ENCODE measurements around the gene C12orf57.
A peak's percentile ranks its signal among the peaks of the same experiment; 100 is the strongest.

Gene C12orf57

DNA sequence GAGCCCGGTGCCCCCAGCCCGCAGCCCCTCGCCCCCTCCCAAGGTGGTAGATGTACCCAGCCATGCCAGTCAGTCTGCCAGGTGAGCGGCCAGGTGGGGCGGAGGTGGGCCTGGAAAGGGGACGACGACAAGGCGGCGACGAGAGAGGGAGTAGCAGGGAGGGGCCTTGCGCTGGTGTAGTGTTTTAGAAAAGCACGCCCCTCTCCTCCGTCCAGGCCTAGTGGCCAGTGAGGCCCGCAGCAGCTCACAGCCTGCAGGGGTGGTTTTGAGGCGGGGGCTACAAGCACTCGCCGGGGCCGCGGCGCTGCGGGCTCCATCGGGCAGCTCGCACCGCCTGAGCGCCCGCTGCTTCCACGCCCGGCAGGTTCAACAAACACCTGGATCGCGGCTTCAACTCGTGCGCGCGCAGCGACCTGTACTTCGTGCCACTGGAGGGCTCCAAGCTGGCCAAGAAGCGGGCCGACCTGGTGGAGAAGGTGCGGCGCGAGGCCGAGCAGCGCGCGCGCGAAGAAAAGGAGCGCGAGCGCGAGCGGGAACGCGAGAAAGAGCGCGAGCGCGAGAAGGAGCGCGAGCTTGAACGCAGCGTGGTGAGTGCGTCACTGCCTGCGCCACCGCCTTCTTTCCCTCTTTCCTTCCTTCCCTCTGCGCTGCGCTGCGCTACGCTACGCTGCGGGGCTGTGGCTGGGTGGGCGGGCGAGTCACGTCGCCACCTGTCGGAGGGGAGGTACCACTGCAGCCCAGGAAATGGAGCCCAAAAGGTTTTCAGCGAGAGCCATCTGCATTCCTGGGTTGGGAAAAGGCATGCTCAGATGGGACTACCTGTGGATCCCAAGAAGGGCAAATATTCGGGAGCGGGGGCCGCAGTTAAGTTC, 6.1 kb upstream of the C12orf57 start:
- peak; percentile 94 for DNase-seq (ENCODE audit: low spot score)

- no peak for DNase-seq (ENCODE audit: low spot score)
Observed at GRCh38 chr12:6938353-6939190, 5.2 kb upstream of the C12orf57 start.

DNA sequence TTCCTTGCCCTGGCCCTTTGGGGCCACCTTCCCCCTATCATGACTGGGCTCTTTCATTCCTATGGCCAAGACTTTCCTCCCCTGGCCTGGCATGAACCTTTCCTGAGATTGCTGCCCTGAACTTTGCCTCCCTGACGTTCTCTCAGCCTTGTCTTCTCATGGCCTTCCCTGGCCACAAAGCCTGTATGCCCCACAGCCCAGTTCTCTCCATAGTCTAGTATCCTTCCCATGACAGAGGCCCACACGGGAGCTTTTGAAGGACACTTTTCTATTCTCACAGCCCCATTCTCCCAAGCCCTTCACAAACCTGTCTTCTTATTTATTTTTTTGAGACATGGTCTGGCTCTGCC, 4.7 kb upstream of the C12orf57 start:
- DNase-seq (ENCODE audit: low spot score), result no peak

DNA sequence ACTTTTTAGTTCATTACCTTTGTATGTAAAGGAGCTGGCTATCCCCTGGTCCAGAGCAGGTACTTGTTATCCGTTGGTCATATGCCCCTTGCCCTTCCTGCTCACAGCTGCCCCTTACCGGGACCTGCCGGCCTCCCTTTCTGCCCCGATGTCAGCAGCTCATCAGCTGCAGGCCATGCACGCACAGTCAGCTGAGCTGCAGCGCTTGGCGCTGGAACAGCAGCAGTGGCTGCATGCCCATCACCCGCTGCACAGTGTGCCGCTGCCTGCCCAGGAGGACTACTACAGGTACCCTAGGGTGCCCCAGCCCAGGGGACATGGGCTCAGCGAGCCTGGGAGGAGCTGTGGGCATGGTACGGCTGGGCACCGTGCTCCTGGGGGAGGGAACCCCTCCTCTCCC, 2.6 kb upstream of the C12orf57 start:
- DNase-seq (ENCODE audit: low spot score), result no peak

DNA sequence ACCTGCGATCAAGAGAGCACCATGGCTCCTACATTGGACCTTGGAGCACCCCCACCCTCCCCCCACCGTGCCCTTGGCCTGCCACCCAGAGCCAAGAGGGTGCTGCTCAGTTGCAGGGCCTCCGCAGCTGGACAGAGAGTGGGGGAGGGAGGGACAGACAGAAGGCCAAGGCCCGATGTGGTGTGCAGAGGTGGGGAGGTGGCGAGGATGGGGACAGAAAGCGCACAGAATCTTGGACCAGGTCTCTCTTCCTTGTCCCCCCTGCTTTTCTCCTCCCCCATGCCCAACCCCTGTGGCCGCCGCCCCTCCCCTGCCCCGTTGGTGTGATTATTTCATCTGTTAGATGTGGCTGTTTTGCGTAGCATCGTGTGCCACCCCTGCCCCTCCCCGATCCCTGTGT, 2.0 kb upstream of the C12orf57 start:
- DNase-seq (ENCODE audit: low spot score), result no peak

GRCh38 chr12:6942331-6942665, 1.5 kb upstream of the C12orf57 start:
- no peak for DNase-seq (ENCODE audit: low spot score)

- peak; percentile 85 for DNase-seq (ENCODE audit: low spot score)
Observed at GRCh38 chr12:6943389-6943721, 467 bp upstream of the C12orf57 start.

DNA sequence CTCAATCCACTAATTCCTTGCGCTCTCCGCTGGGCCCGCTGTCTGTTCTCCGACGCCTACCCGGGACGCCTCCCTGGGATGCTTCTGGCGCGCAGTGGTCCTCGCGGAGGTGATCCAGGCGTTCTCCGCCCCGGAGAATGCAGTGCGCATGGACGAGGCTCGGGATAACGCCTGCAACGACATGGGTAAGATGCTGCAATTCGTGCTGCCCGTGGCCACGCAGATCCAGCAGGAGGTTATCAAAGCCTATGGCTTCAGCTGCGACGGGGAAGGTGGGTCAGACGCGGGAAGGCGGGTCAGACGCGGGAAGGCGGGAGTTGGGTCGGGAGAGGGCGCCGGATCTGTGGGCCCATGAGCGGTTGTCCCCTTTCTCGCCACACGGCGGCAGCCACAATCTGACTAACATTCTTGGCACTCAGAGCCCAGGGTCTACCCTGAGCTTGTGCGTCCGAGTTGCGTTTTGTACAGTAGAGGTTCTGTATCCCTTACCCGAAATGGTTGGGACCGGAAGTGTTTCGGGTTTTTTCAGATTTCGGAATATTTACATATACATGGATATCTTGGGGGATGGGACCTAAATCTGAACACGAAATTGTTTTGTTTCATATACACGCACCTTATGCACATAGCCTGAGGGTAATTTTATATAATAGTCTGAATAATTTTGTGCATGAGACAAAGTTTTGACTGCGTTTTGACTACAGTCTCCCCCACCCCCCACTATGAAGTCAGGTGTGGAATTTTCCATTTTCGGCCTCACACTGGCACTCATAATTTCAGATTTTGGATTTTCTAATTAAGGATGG, 762 bp downstream of the C12orf57 start:
- DNase-seq (ENCODE audit: low spot score), result peak; percentile 95

DNA sequence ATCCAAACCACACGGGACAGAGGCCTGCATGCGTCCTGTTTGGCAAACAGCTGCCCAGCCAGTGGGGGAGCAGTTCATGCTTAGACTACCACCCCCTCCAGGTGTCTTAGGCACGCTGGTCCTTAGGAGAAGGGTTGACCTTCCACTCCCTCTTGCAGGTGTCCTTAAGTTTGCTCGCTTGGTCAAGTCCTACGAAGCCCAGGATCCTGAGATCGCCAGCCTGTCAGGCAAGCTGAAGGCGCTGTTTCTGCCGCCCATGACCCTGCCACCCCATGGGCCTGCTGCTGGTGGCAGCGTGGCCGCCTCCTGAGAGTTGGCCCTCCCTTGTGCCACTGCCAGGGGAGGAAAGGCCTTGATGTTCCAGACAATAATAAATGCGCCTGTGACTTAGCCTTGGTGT, 1.8 kb downstream of the C12orf57 start:
- no peak for DNase-seq (ENCODE audit: low spot score)

DNA sequence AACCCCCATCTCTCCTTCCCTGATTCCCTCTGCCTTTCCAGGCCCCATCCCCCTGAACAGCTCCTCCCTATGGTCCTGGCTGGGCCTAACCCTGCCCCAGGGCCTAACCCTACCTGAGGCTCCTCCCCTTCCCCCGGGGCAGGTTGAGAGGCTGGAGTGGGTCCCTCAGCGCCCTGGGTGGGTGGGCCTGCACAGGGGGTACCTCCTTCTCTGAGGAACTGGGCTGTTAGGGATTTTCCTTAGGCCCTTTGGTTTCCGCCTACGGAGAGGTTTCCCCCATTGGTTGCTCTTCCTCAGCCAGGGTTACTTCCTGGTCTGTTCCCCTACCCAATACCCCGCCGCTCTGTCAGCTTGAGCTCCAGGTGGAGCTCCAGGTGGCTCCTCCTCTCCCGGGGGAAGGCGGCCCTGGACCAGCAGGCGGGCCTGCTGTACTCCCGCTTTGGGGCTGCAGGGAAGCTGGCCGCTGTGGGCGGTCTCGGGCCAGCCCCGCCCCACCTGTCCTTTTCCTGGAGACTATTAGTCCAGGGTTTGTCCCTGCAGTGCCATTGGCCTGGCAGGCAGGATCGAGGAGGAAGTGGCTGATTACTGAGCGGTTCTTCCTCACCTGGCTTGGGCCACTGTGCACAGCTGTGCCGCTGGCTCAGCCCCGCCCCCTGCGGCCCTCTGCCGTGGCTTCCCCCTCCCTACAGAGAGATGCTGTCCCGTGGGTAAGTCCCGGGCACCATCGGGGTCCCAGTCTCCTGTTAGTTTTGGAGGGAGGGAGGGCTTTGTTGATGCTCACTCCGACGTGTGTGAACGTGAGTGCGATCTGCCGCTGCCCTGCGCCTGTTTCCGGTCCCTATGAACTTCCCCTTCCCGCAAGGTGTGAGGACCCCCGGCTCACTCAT, 2.5 kb downstream of the C12orf57 start:
- no peak for DNase-seq (ENCODE audit: low spot score)

- no peak for DNase-seq (ENCODE audit: low spot score)
Observed at GRCh38 chr12:6946920-6947374, 3.1 kb downstream of the C12orf57 start.

DNA sequence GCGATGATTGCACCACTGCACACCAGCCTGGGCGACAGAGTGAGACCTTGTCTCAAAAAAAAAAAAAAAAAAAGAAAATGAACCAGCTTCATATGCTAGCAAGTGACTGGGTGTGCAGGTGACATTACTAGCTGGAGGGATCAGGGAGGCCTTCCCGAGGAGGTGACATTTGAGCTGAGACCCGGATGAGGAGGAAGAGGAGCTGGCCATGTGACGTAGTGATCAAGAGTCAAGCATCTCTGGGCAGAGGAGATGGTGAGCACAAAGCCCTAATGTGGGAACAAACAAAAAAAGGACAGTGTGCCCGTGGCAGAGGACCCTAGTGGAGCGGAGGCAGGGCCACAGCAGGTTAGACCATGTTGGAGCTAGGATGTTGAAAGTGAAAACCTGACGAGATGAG, 3.8 kb downstream of the C12orf57 start:
- DNase-seq (ENCODE audit: low spot score), result no peak

GRCh38 chr12:6948873-6949594, 5.2 kb downstream of the C12orf57 start:
- no peak for DNase-seq (ENCODE audit: low spot score)

- DNase-seq (ENCODE audit: low spot score), result no peak
Observed at GRCh38 chr12:6950401-6950801, 6.6 kb downstream of the C12orf57 start.

GRCh38 chr12:6950811-6951540, 7.2 kb downstream of the C12orf57 start, which contains the start of gene PTPN6:
Gene PTPN6, plus strand, starts transcription at chr12:6951356. Its CDS starts 157 bp downstream, at chr12:6951513.
- no peak for DNase-seq (ENCODE audit: low spot score)

DNA sequence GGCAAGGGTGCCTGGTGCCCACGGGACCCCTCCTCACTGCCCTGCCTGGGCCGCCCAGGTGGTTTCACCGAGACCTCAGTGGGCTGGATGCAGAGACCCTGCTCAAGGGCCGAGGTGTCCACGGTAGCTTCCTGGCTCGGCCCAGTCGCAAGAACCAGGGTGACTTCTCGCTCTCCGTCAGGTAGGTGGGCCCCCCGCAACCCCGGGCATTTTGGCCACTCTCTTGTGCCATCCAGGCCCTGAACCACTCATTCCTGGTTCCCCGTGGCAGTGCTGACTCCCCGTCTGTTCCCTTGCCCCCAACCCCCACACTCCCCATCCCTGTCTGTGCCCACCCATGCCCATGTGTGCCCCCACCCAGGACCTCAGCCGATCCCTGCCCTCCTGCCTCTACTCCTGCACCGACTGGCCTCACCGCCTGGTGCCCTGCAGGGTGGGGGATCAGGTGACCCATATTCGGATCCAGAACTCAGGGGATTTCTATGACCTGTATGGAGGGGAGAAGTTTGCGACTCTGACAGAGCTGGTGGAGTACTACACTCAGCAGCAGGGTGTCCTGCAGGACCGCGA, 7.8 kb downstream of the C12orf57 start:
- no peak for DNase-seq (ENCODE audit: low spot score)

- DNase-seq (ENCODE audit: low spot score), result no peak
Observed at GRCh38 chr12:6952121-6952862, 8.5 kb downstream of the C12orf57 start.

DNA sequence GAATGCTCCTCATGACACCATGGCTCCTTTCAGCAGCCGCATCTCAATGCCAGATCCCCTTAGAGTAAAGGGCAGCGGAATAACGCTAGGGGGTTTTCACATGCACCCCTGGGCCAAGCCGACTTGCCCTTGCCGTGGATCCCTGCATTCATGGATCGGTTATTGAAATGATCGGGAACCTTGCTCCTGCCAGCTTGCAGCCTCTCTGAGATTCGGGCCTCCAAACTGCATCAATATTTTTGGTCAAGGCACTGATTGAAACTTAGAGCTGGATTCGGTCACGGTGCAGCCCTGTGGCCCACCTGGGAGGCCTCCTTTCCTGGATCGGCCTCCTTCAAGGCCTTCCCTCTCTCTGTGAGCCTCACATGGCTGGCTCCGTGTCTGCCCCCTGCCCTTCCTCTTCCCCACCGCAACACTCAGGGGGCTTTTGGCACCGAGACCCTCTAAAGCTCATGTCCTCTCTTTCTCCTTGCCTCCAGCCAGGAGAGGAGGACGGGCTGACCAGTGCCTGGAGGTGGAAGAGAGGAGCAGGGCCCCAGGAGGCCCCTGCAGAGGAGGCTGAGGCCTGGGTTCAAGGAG, 9.1 kb downstream of the C12orf57 start:
- no peak for DNase-seq (ENCODE audit: low spot score)
